SK-N-SH (cell line): ENCODE results near the gene C9orf78. TPM values are rescaled to one million over a fixed set of nuclear protein-coding genes. Genes with fewer than 3 reads are reported as not detected.
A peak's percentile ranks its signal among the peaks of the same experiment; 100 is the strongest.

Source experiments
- CTCF ChIA-PET: fragments of 300-600, 350-600 bp; formaldehyde crosslinking; extraction: SDS; loops from one replicate; lab custom pipeline; 2021; lab: Yijun Ruan, JAX
- POLR2A ChIA-PET: fragments of 350-600 bp; sonication (Branson Sonifier 250); formaldehyde crosslinking; extraction: SDS; loops from one replicate; lab custom pipeline; 2020; ENCODE audit warnings: antibody characterized with exemption, inconsistent platforms; lab: Yijun Ruan, JAX
- DNase-seq: peaks from one replicate; pipeline ENCODE4 v3.0.0; 2012
- H2AFZ ChIP-seq: fragments of 200-600 bp; sonication (generic); 2 replicates; pipeline ENCODE4 v1.8.1; 2016; ENCODE audit warnings: antibody characterized with exemption, mild to moderate bottlenecking, low read depth
- H3F3A ChIP-seq: fragments of 200-600 bp; sonication (generic); replicated peaks from 2 replicates; pipeline ENCODE3; 2016; ENCODE audit warnings: antibody characterized with exemption, mild to moderate bottlenecking; ENCODE audit not compliant: insufficient read depth
- H3K27ac ChIP-seq, 2 experiments: fragments of 200-500 bp in 1 of 2; fragments of 200-600 bp in 1 of 2; sonication (Bioruptor generic) in 1 of 2; sonication (generic), shearing (Covaris generic) in 1 of 2; 2 replicates each; pipeline versions ENCODE4 v1.5.1 to v1.6.1; 2014 to 2016; ENCODE audit warnings: low read depth in 2 of 2, inconsistent platforms in 1 of 2, low read length in 1 of 2, mild to moderate bottlenecking in 1 of 2, mixed read lengths in 1 of 2
- H3K27me3 ChIP-seq: fragments of 200-600 bp; sonication (generic), shearing (Covaris generic); 2 replicates; pipeline ENCODE4 v1.6.1; 2016; ENCODE audit warnings: mixed run types; ENCODE audit not compliant: insufficient read depth
- H3K36me3 ChIP-seq, 2 experiments: fragments of 200-500 bp in 1 of 2; fragments of 200-600 bp in 1 of 2; sonication (Bioruptor generic) in 1 of 2; sonication (generic) in 1 of 2; replicated peaks in 1 of 2; 2 replicates each; pipeline versions ENCODE3 to v1.5.1; 2014 to 2016; ENCODE audit warnings: low read length in 1 of 2, mild to moderate bottlenecking in 1 of 2; ENCODE audit not compliant: insufficient read depth in 2 of 2, control insufficient read depth in 1 of 2
- H3K4me1 ChIP-seq, 2 experiments: fragments of 200-500 bp in 1 of 2; fragments of 200-600 bp in 1 of 2; sonication (Bioruptor generic) in 1 of 2; sonication (generic), shearing (Covaris generic) in 1 of 2; 2 replicates each; pipeline versions ENCODE4 v1.5.1 to v1.6.1; 2014 to 2016; ENCODE audit warnings: low read depth in 1 of 2, low read length in 1 of 2, mixed run types in 1 of 2; ENCODE audit not compliant: insufficient read depth in 2 of 2, control insufficient read depth in 1 of 2
- H3K4me2 ChIP-seq: fragments of 200-600 bp; sonication (generic), shearing (Covaris generic); 2 replicates; pipeline ENCODE4 v1.6.1; 2017; ENCODE audit warnings: mixed run types
- H3K4me3 ChIP-seq, 2 experiments: fragments of 200-500 bp in 1 of 2; fragments of 200-600 bp in 1 of 2; sonication (Bioruptor generic) in 1 of 2; sonication (generic), shearing (Covaris generic) in 1 of 2; 2 replicates each; pipeline versions ENCODE4 v1.5.1 to v1.8.1; 2014 to 2016; ENCODE audit warnings: low read depth in 2 of 2, inconsistent platforms in 1 of 2, low read length in 1 of 2, mild to moderate bottlenecking in 1 of 2, mixed read lengths in 1 of 2, moderate library complexity in 1 of 2
- H3K79me2 ChIP-seq: fragments of 200-600 bp; sonication (generic); 2 replicates; pipeline ENCODE4 v1.8.1; 2017; ENCODE audit warnings: mild to moderate bottlenecking; ENCODE audit not compliant: insufficient read depth
- H3K9ac ChIP-seq: fragments of 200-600 bp; sonication (generic); 2 replicates; pipeline ENCODE4 v1.6.1; 2017; ENCODE audit warnings: mixed run types
- H3K9me2 ChIP-seq: fragments of 200-600 bp; sonication (generic); 2 replicates; pipeline ENCODE4 v1.6.1; 2017; ENCODE audit warnings: mixed run types
- H3K9me3 ChIP-seq: fragments of 200-600 bp; sonication (generic); 2 replicates; pipeline ENCODE4 v1.6.1; 2017; ENCODE audit warnings: mixed run types, mild to moderate bottlenecking, moderate library complexity
- H4K20me1 ChIP-seq: fragments of 200-600 bp; sonication (generic); 2 replicates; pipeline ENCODE4 v1.6.1; 2017; ENCODE audit warnings: mild to moderate bottlenecking, mixed run types; ENCODE audit not compliant: insufficient read depth
- CHD2 ChIP-seq: fragments of 150-350 bp; IDR thresholded peaks from 2 replicates; pipeline ENCODE4 v1.6.1; 2018; ENCODE audit warnings: low read length; ENCODE audit not compliant: partially characterized antibody
- EP300 ChIP-seq, 2 experiments: IDR thresholded peaks; 2 replicates each; pipeline versions ENCODE4 v1.4.0 to v1.6.1; 2012; ENCODE audit warnings: borderline replicate concordance in 1 of 2, low read depth in 1 of 2, low read length in 1 of 2
- EZH2phosphoT487 ChIP-seq: fragments of 200-600 bp; sonication (generic); IDR thresholded peaks from 2 replicates; pipeline ENCODE4 v1.6.1; 2017; ENCODE audit warnings: low read depth, mixed run types, mild to moderate bottlenecking, antibody characterized with exemption, moderate library complexity, borderline replicate concordance
- FOXM1 ChIP-seq: IDR thresholded peaks from 2 replicates; pipeline ENCODE4 v1.4.0; 2012; ENCODE audit warnings: low read depth, mild to moderate bottlenecking
- GABPA ChIP-seq: IDR thresholded peaks from 2 replicates; pipeline ENCODE4 v1.4.0; 2012; ENCODE audit warnings: low read depth, mild to moderate bottlenecking
- GATA2 ChIP-seq: sonication (generic); formaldehyde crosslinking; IDR thresholded peaks from 2 replicates; pipeline ENCODE4 v1.5.0; 2020; ENCODE audit warnings: mild to moderate bottlenecking, missing genetic modification reagents
- JUND ChIP-seq: IDR thresholded peaks from 2 replicates; pipeline ENCODE4 v1.4.0; 2012
- MAX ChIP-seq: IDR thresholded peaks from 2 replicates; pipeline ENCODE4 v1.4.0; 2012; ENCODE audit warnings: low read depth
- MEF2A ChIP-seq: IDR thresholded peaks from 2 replicates; pipeline ENCODE4 v1.4.0; 2012; ENCODE audit warnings: low read depth, borderline replicate concordance
- MXI1 ChIP-seq: IDR thresholded peaks from 2 replicates; pipeline ENCODE4 v1.6.1; 2012; ENCODE audit warnings: mild to moderate bottlenecking, low read depth, low read length, improper control_type of control experiment
- NFIC ChIP-seq: IDR thresholded peaks from 2 replicates; pipeline ENCODE4 v1.4.0; 2012; ENCODE audit warnings: borderline replicate concordance
- PBX3 ChIP-seq: IDR thresholded peaks from 2 replicates; pipeline ENCODE4; 2012
- POLR2AphosphoS5 ChIP-seq: IDR thresholded peaks from 2 replicates; pipeline ENCODE4 v1.6.1; 2012; ENCODE audit warnings: low read depth, low read length
- RAD21 ChIP-seq: IDR thresholded peaks from 2 replicates; pipeline ENCODE4 v1.6.1; 2012; ENCODE audit warnings: mild to moderate bottlenecking, low read length
- RCOR1 ChIP-seq: fragments of 150-350 bp; IDR thresholded peaks from 2 replicates; pipeline ENCODE4 v1.6.1; 2017; ENCODE audit warnings: antibody characterized with exemption, low read length
- RFX5 ChIP-seq: IDR thresholded peaks from 2 replicates; pipeline ENCODE4 v1.6.1; 2012; ENCODE audit warnings: mild to moderate bottlenecking, improper control_type of control experiment, low read length
- RXRA ChIP-seq: IDR thresholded peaks from 2 replicates; pipeline ENCODE4 v1.4.0; 2012; ENCODE audit warnings: low read depth, mild to moderate bottlenecking, borderline replicate concordance
- SIN3A ChIP-seq: IDR thresholded peaks from 2 replicates; pipeline ENCODE4 v1.6.1; 2012; ENCODE audit warnings: low read depth, mild to moderate bottlenecking, low read length, moderate library complexity, borderline replicate concordance
- TAF1 ChIP-seq: IDR thresholded peaks from 2 replicates; pipeline ENCODE4 v1.6.1; 2012; ENCODE audit warnings: low read depth, mild to moderate bottlenecking, low read length, moderate library complexity, borderline replicate concordance
- TCF12 ChIP-seq: IDR thresholded peaks from 2 replicates; pipeline ENCODE4 v1.4.0; 2012
- USF1 ChIP-seq: IDR thresholded peaks from 2 replicates; pipeline ENCODE4 v1.4.0; 2012; ENCODE audit warnings: low read depth, borderline replicate concordance
- YY1 ChIP-seq: IDR thresholded peaks from 2 replicates; pipeline ENCODE4 v1.4.0; 2012; ENCODE audit warnings: low read depth, mild to moderate bottlenecking
- ZBTB33 ChIP-seq: IDR thresholded peaks from 2 replicates; pipeline ENCODE4 v1.4.0; 2012; ENCODE audit warnings: low read depth, borderline replicate concordance
- WGBS: methylation state at CpG from one replicate; pipeline ENCODE4 v1.1.6; 2017; ENCODE audit warnings: low lambda C conversion rate; 5-methylcytosine and 5-hydroxymethylcytosine counted together
- polyA plus RNA-seq, 3 experiments: library from polyadenylated mRNA; depleted of rRNA; stranded (reverse); fragments of >200 nt; gene quantifications; 2 replicates each; pipeline ENCODE4 v1.2.3, GENCODE V29; 2012

C9orf78 gene
- polyA plus RNA-seq, 1 of the 3 experiments (the other 2 are of a cell fraction): 59.2 TPM

GRCh38 chr9:129845373-129845772 lies 10.3 kb upstream of the C9orf78 start:
- no peak for TF ChIP-seq TCF12
- no peak for TF ChIP-seq ZBTB33
- TF ChIP-seq MXI1: no peak
- no peak for TF ChIP-seq YY1
- no peak for TF ChIP-seq SIN3A
- no peak for TF ChIP-seq POLR2AphosphoS5
- no peak for TF ChIP-seq EP300 (IDR thresholded peaks at IDR 0.05; ENCODE audit: borderline replicate concordance in 1 of 2, low read depth in 1 of 2, low read length in 1 of 2)
- TF ChIP-seq USF1: no peak
- TF ChIP-seq RFX5: no peak
- no peak for TF ChIP-seq RXRA
- no peak for TF ChIP-seq FOXM1
- TF ChIP-seq NFIC: no peak
- TF ChIP-seq, all 33 proteins: peak for 0

GRCh38 chr9:129841071-129841470 lies 6.0 kb upstream of the C9orf78 start:
- Histone ChIP-seq H3K9me3 (no peaks in the 10 kb centered on the region), H3K4me1 (peaks cover 14 to 37% of the 10 kb centered on the region in 2 experiments), H3K27me3 (no peaks in the 10 kb centered on the region), H3K4me3 (no peak overlapping the region), H3K79me2 (peaks cover 9% of the 10 kb centered on the region), H3K9ac (no peak overlapping the region), H3K9me2 (no peaks in the 10 kb centered on the region), H3K27ac (peak overlapping the region in 1 of 2 experiments; percentile 43; a peak in 1 of 4 replicates), H2AFZ (no peak overlapping the region), H3K36me3 (no peaks in the 10 kb centered on the region), H3K4me2 (no peak overlapping the region), H3F3A (peaks cover 23% of the 10 kb centered on the region), H4K20me1 (no peaks in the 10 kb centered on the region)
- CTCF ChIA-PET: no interaction called here
- DNase-seq: no peak
- 58% methylated on average over 4 of the region's 4 CpGs for WGBS
- POLR2A ChIA-PET: interaction anchor here (0.9 kb wide), 1 partner anchor 12 kb away, joined by 3 read pairs; no protein-coding TSS in a partner anchor
- TF ChIP-seq TAF1: no peak
- TF ChIP-seq CHD2: no peak
- TF ChIP-seq EZH2phosphoT487: no peak
- TF ChIP-seq ZBTB33: no peak
- TF ChIP-seq JUND: no peak
- peak; percentile 29; the same call in 1 of the 2 replicates for TF ChIP-seq RCOR1
- peak in 1 of 2 experiments; percentile 28; a peak in 1 of 4 replicates for TF ChIP-seq EP300 (IDR thresholded peaks at IDR 0.05; ENCODE audit: borderline replicate concordance in 1 of 2, low read depth in 1 of 2, low read length in 1 of 2)
- TF ChIP-seq MEF2A: no peak
- no peak for TF ChIP-seq FOXM1
- no peak for TF ChIP-seq PBX3
- TF ChIP-seq GATA2 (CRISPR knock-in tag): peak; percentile 30; the same call in 1 of the 2 replicates
- TF ChIP-seq MAX: no peak
- no peak for TF ChIP-seq GABPA
- peak; percentile 53 for TF ChIP-seq RAD21
- no peak for TF ChIP-seq POLR2AphosphoS5

More at GRCh38 chr9:129845373-129845772, 10.3 kb upstream of the C9orf78 start:
- WGBS: 40% methylated on average over 2 of the region's 2 CpGs
- Histone ChIP-seq H3K4me2 (no peak overlapping the region), H3K4me1 (peaks cover 0 to 20% of the 10 kb centered on the region in 2 experiments; a peak in 1 of 4 replicates), H3K27me3 (no peaks in the 10 kb centered on the region), H3K36me3 (peaks cover 0 to 3% of the 10 kb centered on the region in 2 experiments), H4K20me1 (no peaks in the 10 kb centered on the region), H3K27ac (no peak overlapping the region), H3K9ac (no peak overlapping the region), H3K79me2 (no peaks in the 10 kb centered on the region; the same call in none of the 2 replicates), H2AFZ (no peak overlapping the region), H3K9me3 (no peaks in the 10 kb centered on the region), H3K9me2 (no peaks in the 10 kb centered on the region), H3K4me3 (no peak overlapping the region), H3F3A (peaks cover 6% of the 10 kb centered on the region)
- ChIA-PET CTCF (interaction anchor here (0.6 to 3.4 kb wide), 3 partner anchors 203 to 391 kb away, joined by 3 to 10 read pairs (median 3); no protein-coding TSS in a partner anchor), POLR2A (no interaction called here)
- DNase-seq: no peak
